K562 (cell line): Measurements from ENCODE around the gene TAOK2. TPM values are rescaled to one million over a fixed set of nuclear protein-coding genes. Genes with fewer than 3 reads are reported as not detected.

Source experiments
- ATF1 ChIP-seq, 2 experiments: fragments of 450-650 bp in 1 of 2; IDR thresholded peaks; 2 replicates each; pipeline ENCODE4 v1.6.1; 2016; ENCODE audit warnings: missing compliant biosample characterization in 1 of 2, missing genetic modification characterization in 1 of 2
- CBFA2T2 ChIP-seq: fragments of 450-650 bp; conservative IDR thresholded peaks from 2 replicates; pipeline ENCODE4 v1.6.1; 2017; ENCODE audit warnings: mild to moderate bottlenecking
- CBFA2T3 ChIP-seq: fragments of 450-650 bp; IDR thresholded peaks from 2 replicates; pipeline ENCODE4 v1.6.1; 2017
- CEBPB ChIP-seq: fragments of 450-650 bp; IDR thresholded peaks from 2 replicates; pipeline ENCODE4 v1.6.1; 2016; ENCODE audit warnings: missing genetic modification characterization, missing compliant biosample characterization
- CREB3L1 ChIP-seq: fragments of 450-650 bp; IDR thresholded peaks from 2 replicates; pipeline ENCODE4 v1.6.1; 2014; ENCODE audit warnings: low read depth, mild to moderate bottlenecking, moderate library complexity, borderline replicate concordance
- CREM ChIP-seq: IDR thresholded peaks from 2 replicates; pipeline ENCODE4 v1.6.1; 2014; ENCODE audit warnings: antibody characterized with exemption, low read depth
- ELF2 ChIP-seq: fragments of 250-450 bp; sonication (Bioruptor Pico); IDR thresholded peaks from 2 replicates; pipeline ENCODE4 v1.5.0; 2021; ENCODE audit warnings: mild to moderate bottlenecking
- ESRRA ChIP-seq: fragments of 450-650 bp; IDR thresholded peaks from 2 replicates; pipeline ENCODE4 v1.6.1; 2014; ENCODE audit warnings: low read depth, mild to moderate bottlenecking, moderate library complexity, borderline replicate concordance
- GATAD2B ChIP-seq: fragments of 450-650 bp; IDR thresholded peaks from 2 replicates; pipeline ENCODE4 v1.6.1; 2017; ENCODE audit warnings: mild to moderate bottlenecking, borderline replicate concordance
- HDAC2 ChIP-seq: fragments of 450-650 bp; IDR thresholded peaks from 2 replicates; pipeline ENCODE4 v1.6.1; 2016; ENCODE audit warnings: mild to moderate bottlenecking
- MAFG ChIP-seq: fragments of 450-650 bp; conservative IDR thresholded peaks from 2 replicates; pipeline ENCODE4 v1.6.1; 2016; ENCODE audit warnings: missing genetic modification characterization, missing compliant biosample characterization
- MAFK ChIP-seq: IDR thresholded peaks from 2 replicates; pipeline ENCODE4 v1.6.1; 2011; ENCODE audit warnings: low read length, improper control_type of control experiment
- MEIS2 ChIP-seq: fragments of 450-650 bp; IDR thresholded peaks from 2 replicates; pipeline ENCODE4 v1.6.1; 2014; ENCODE audit warnings: mild to moderate bottlenecking; ENCODE audit not compliant: partially characterized antibody
- NR2C1 ChIP-seq, 2 experiments: fragments of 450-650 bp; IDR thresholded peaks; 2 replicates each; pipeline ENCODE4 v1.6.1; 2017; ENCODE audit warnings: mild to moderate bottlenecking in 2 of 2, antibody characterized with exemption in 1 of 2, inconsistent platforms in 1 of 2, missing compliant biosample characterization in 1 of 2, missing genetic modification characterization in 1 of 2
- PKNOX1 ChIP-seq: fragments of 450-650 bp; IDR thresholded peaks from 2 replicates; pipeline ENCODE4 v1.6.1; 2016
- POLR3G ChIP-seq: IDR thresholded peaks from 2 replicates; pipeline ENCODE4 v1.6.1; 2011; ENCODE audit not compliant: insufficient read length, insufficient replicate concordance; ENCODE audit errors: extremely low read depth
- RCOR1 ChIP-seq, 2 experiments: IDR thresholded peaks; 2 replicates each; pipeline ENCODE4 v1.6.1; 2012; ENCODE audit warnings: low read depth in 2 of 2, low read length in 2 of 2, borderline replicate concordance in 1 of 2, improper control_type of control experiment in 1 of 2
- RHOXF2B ChIP-seq: fragments of 250-450 bp; sonication (Bioruptor Pico); conservative IDR thresholded peaks from 2 replicates; pipeline ENCODE4 v1.5.1; 2021
- SAFB2 ChIP-seq: fragments of 200-400 bp; formaldehyde crosslinking; IDR thresholded peaks from 2 replicates; pipeline ENCODE4 v1.6.1; 2018; ENCODE audit warnings: borderline replicate concordance, low read length, low read depth, moderate library complexity; ENCODE audit not compliant: severe bottlenecking
- SIX5 ChIP-seq, 2 experiments: IDR thresholded peaks; 2 replicates each; pipeline ENCODE4 v1.6.1; 2011; ENCODE audit warnings: low read length in 2 of 2, borderline replicate concordance in 1 of 2, low read depth in 1 of 2, mild to moderate bottlenecking in 1 of 2, moderate library complexity in 1 of 2; ENCODE audit not compliant: insufficient read depth in 1 of 2
- SOX6 ChIP-seq: fragments of 450-650 bp; IDR thresholded peaks from 2 replicates; pipeline ENCODE4 v1.6.1; 2014; ENCODE audit warnings: mild to moderate bottlenecking
- SUPT5H ChIP-seq: fragments of 450-650 bp; IDR thresholded peaks from 2 replicates; pipeline ENCODE4 v1.6.1; 2016
- TAL1 ChIP-seq: fragments of 450-650 bp; IDR thresholded peaks from 2 replicates; pipeline ENCODE4 v1.6.1; 2016; ENCODE audit warnings: mild to moderate bottlenecking
- TEAD2 ChIP-seq: fragments of 450-650 bp; IDR thresholded peaks from 2 replicates; pipeline ENCODE4 v1.6.1; 2016; ENCODE audit warnings: missing genetic modification characterization, control low read depth, missing compliant biosample characterization
- TEAD4 ChIP-seq, 2 experiments: sonication (generic) in 1 of 2; formaldehyde crosslinking in 1 of 2; IDR thresholded peaks; 2 replicates each; pipeline versions ENCODE4 v1.6.1 to v1.8.0; 2012 to 2022; ENCODE audit warnings: borderline replicate concordance in 1 of 2, inconsistent platforms in 1 of 2, low read length in 1 of 2, mild to moderate bottlenecking in 1 of 2, missing genetic modification reagents in 1 of 2
- ZBTB43 ChIP-seq: sonication (generic); formaldehyde crosslinking; IDR thresholded peaks from 2 replicates; pipeline ENCODE4 v1.8.0; 2023; ENCODE audit warnings: mild to moderate bottlenecking, missing genetic modification reagents
- ZNF316 ChIP-seq: fragments of 450-650 bp; IDR thresholded peaks from 2 replicates; pipeline ENCODE4 v1.6.1; 2016
- ZNF444 ChIP-seq: fragments of 250-450 bp; sonication (Bioruptor Pico); IDR thresholded peaks from 2 replicates; pipeline ENCODE4 v1.4.0; 2020; ENCODE audit warnings: mild to moderate bottlenecking, moderate library complexity
- ZNF583 ChIP-seq: fragments of 250-450 bp; sonication (Bioruptor Pico); IDR thresholded peaks from 2 replicates; pipeline ENCODE4 v1.4.0; 2020
- polyA plus RNA-seq, 8 experiments: library from polyadenylated mRNA; depleted of rRNA in 4 of 8; stranded (reverse) in 5 of 8; unstranded in 3 of 8; fragments of >200 nt; fragmentation: Nextera tagmentation in 2 of 8; fragmentation: Illumina TruSeq in 1 of 8; extraction: Ambion mirVana in 2 of 8; extraction: Trizol in 1 of 8; gene quantifications; 2 replicates each; pipeline versions ENCODE4 v1.2.1 to v1.2.3, GENCODE V29; 2011 to 2014; ENCODE audit warnings: inconsistent platforms in 1 of 8, missing spikeins in 1 of 8
- total RNA-seq, 7 experiments: library from RNA; depleted of rRNA in 6 of 7; stranded (reverse); fragments of >200 nt in 6 of 7; fragmentation: Illumina TruSeq in 2 of 7; extraction: Trizol in 2 of 7; gene quantifications; 2 replicates each; pipeline versions ENCODE4 v1.2.1 to v1.2.3, GENCODE V29; 2011 to 2021; ENCODE audit warnings: low replicate concordance in 1 of 7

Gene TAOK2
- total and polyA plus RNA-seq, 9 of the 15 experiments (the other 6 are each of a cell fraction or from before 2014, with no cell fraction given), result 0.10 to 41.8 (median 13.7) TPM

- TF ChIP-seq ZBTB43 (CRISPR knock-in tag), result no peak
- TF ChIP-seq RCOR1 (IDR thresholded peaks at IDR 0.05; ENCODE audit: borderline replicate concordance in 1 of 2, low read depth in 2 of 2, low read length in 2 of 2), result peak; percentile 84 to 98
- TF ChIP-seq ATF1 (CRISPR knock-in tag; IDR thresholded peaks at IDR 0.05), result no peak
- TF ChIP-seq ATF1 (tag; IDR thresholded peaks at IDR 0.05), result 0 out of 2 replicates have a peak, but pooled peaks have one; percentile 16
- TF ChIP-seq CBFA2T3, result peak; percentile 81
- TF ChIP-seq POLR3G, result no peak
- TF ChIP-seq RHOXF2B (CRISPR knock-in tag), result no peak
- peak; percentile 88 for TF ChIP-seq MAFG (tag)
- TF ChIP-seq PKNOX1, result 0 out of 2 replicates have a peak, but pooled peaks have one; percentile 6
- TF ChIP-seq TAL1, result peak; percentile 47; the same call in 1 of the 2 replicates
- TF ChIP-seq TEAD4 (IDR thresholded peaks at IDR 0.05; ENCODE audit: low read length), result peak; percentile 59; the same call in 1 of the 2 replicates
- no peak for TF ChIP-seq TEAD4 (CRISPR knock-in tag; IDR thresholded peaks at IDR 0.05; ENCODE audit: borderline replicate concordance)
- TF ChIP-seq ELF2, result no peak
- TF ChIP-seq ZNF583 (CRISPR knock-in tag), result no peak
- peak; percentile 20 for TF ChIP-seq MEIS2
- TF ChIP-seq CREM, result peak; percentile 55
- TF ChIP-seq ZNF316, result peak; percentile 98
- no peak for TF ChIP-seq TEAD2 (tag)
- no peak for TF ChIP-seq GATAD2B
- TF ChIP-seq CEBPB, result no peak
- no peak; the same call in 1 of the 2 replicates for TF ChIP-seq ESRRA
- TF ChIP-seq CBFA2T2, result peak; percentile 65
- TF ChIP-seq CREB3L1, result peak; percentile 46; the same call in 1 of the 2 replicates
- peak; percentile 93 for TF ChIP-seq MAFK
- TF ChIP-seq SAFB2, result no peak
- no peak for TF ChIP-seq SUPT5H
- TF ChIP-seq NR2C1 (IDR thresholded peaks at IDR 0.05), result no peak
- TF ChIP-seq NR2C1 (tag; IDR thresholded peaks at IDR 0.05), result no peak
- TF ChIP-seq HDAC2, result peak; percentile 76; the same call in 1 of the 2 replicates
- TF ChIP-seq SOX6, result peak; percentile 59
- TF ChIP-seq ZNF444 (CRISPR knock-in tag), result no peak
- TF ChIP-seq SIX5 (IDR thresholded peaks at IDR 0.05; ENCODE audit: borderline replicate concordance in 1 of 2, insufficient read depth in 1 of 2, low read depth in 1 of 2, low read length in 2 of 2), result no peak
Measured at GRCh38 chr16:30033270-30033669, 59.6 kb downstream of the TAOK2 start (continued).
